GM19351 (cell line): ENCODE measurements around the gene MUC5AC.
"Not testable (repeated sequence)": the region's sequence is repeated elsewhere in the genome, so short reads cannot be mapped to it uniquely, and the experiment has no call there.

Source experiments
- ATAC-seq: cut with Tn5 transposase; IDR thresholded peaks from one replicate; pipeline ENCODE4 v1.9.1; 2021; ENCODE audit warnings: mild to moderate bottlenecking, moderate library complexity; ENCODE audit not compliant: unreplicated experiment

The MUC5AC gene

GRCh38 chr11:1205121-1205986 is 47.6 kb downstream of the MUC5AC start:
- no peak for ATAC-seq

- ATAC-seq: no peak
These were observed 48.2 kb downstream of the MUC5AC start for GRCh38 chr11:1205987-1206331.

- no peak for ATAC-seq
These were observed 48.9 kb downstream of the MUC5AC start for GRCh38 chr11:1206391-1207271.

GRCh38 chr11:1207401-1208143 is 49.8 kb downstream of the MUC5AC start:
- ATAC-seq: no peak

GRCh38 chr11:1208144-1208393 is 50.3 kb downstream of the MUC5AC start:
- no peak for ATAC-seq

- no peak for ATAC-seq
These were observed 50.9 kb downstream of the MUC5AC start for GRCh38 chr11:1208394-1209261.

GRCh38 chr11:1209371-1210057 is 51.8 kb downstream of the MUC5AC start:
- ATAC-seq: no peak

- ATAC-seq: no peak
These were observed 54.1 kb downstream of the MUC5AC start for GRCh38 chr11:1211838-1212237.

GRCh38 chr11:1215826-1216225 is 58.1 kb downstream of the MUC5AC start:
- not testable (repeated sequence) for ATAC-seq

- no peak for ATAC-seq
These were observed 59.4 kb downstream of the MUC5AC start for GRCh38 chr11:1217151-1217550.

GRCh38 chr11:1218256-1218787 is 60.6 kb downstream of the MUC5AC start:
- ATAC-seq: no peak

- no peak for ATAC-seq
These were observed 61.2 kb downstream of the MUC5AC start for GRCh38 chr11:1218788-1219445.

- ATAC-seq: no peak
These were observed 61.7 kb downstream of the MUC5AC start for GRCh38 chr11:1219446-1219833.

- ATAC-seq: no peak
These were observed 62.4 kb downstream of the MUC5AC start for GRCh38 chr11:1219834-1220815.

- ATAC-seq: no peak
These were observed 63.4 kb downstream of the MUC5AC start for GRCh38 chr11:1220941-1221721.

- ATAC-seq: no peak
These were observed 64.1 kb downstream of the MUC5AC start for GRCh38 chr11:1221848-1222311.
